Measurements from ENCODE around the gene TBCK.

TBCK gene

GRCh38 chr4:106261980-106262379 is 54.0 kb downstream of the TBCK start:
- no peak overlapping the region for H3K4me3 ChIP-seq (replicated peaks in 1 of 2; ENCODE audit: low read depth in 2 of 2, low read length in 2 of 2)
- TF ChIP-seq CTCF (IDR thresholded peaks at IDR 0.05; ENCODE audit: low read depth, low read length) = no peak
- DNase-seq (ENCODE audit: low read depth in 2 of 2) = no peak

GRCh38 chr4:106258145-106259045 is 57.6 kb downstream of the TBCK start:
- TF ChIP-seq CTCF (IDR thresholded peaks at IDR 0.05; ENCODE audit: low read depth, low read length) = no peak
- peak in 1 of 2 donors; percentile 62 for DNase-seq (ENCODE audit: low read depth in 2 of 2)
- H3K4me3 ChIP-seq (replicated peaks in 1 of 2; ENCODE audit: low read depth in 2 of 2, low read length in 2 of 2) = no peak overlapping the region

- no peak for DNase-seq (ENCODE audit: low read depth in 2 of 2)
- H3K4me3 ChIP-seq (replicated peaks in 1 of 2; ENCODE audit: low read depth in 2 of 2, low read length in 2 of 2) = no peak overlapping the region
- no peak for TF ChIP-seq CTCF (IDR thresholded peaks at IDR 0.05; ENCODE audit: low read depth, low read length)
Observed at GRCh38 chr4:106256190-106256589, 59.8 kb downstream of the TBCK start.

- H3K4me3 ChIP-seq (replicated peaks in 1 of 2; ENCODE audit: low read depth in 2 of 2, low read length in 2 of 2) = no peak overlapping the region
- no peak for DNase-seq (ENCODE audit: low read depth in 2 of 2)
- TF ChIP-seq CTCF (IDR thresholded peaks at IDR 0.05; ENCODE audit: low read depth, low read length) = no peak
Observed at GRCh38 chr4:106255195-106255594, 60.8 kb downstream of the TBCK start.

GRCh38 chr4:106253364-106254129 is 62.5 kb downstream of the TBCK start:
- no peak for DNase-seq (ENCODE audit: low read depth in 2 of 2)
- H3K4me3 ChIP-seq (replicated peaks in 1 of 2; ENCODE audit: low read depth in 2 of 2, low read length in 2 of 2) = no peak overlapping the region
- no peak for TF ChIP-seq CTCF (IDR thresholded peaks at IDR 0.05; ENCODE audit: low read depth, low read length)

GRCh38 chr4:106247600-106247999 is 68.4 kb downstream of the TBCK start:
- no peak overlapping the region for H3K4me3 ChIP-seq (replicated peaks in 1 of 2; ENCODE audit: low read depth in 2 of 2, low read length in 2 of 2)
- no peak for TF ChIP-seq CTCF (IDR thresholded peaks at IDR 0.05; ENCODE audit: low read depth, low read length)
- no peak for DNase-seq (ENCODE audit: low read depth in 2 of 2)
